HG03558 (cell line): ENCODE measurements around the gene TRIM54.
"Not testable (repeated sequence)": the region's sequence is repeated elsewhere in the genome, so short reads cannot be mapped to it uniquely, and the experiment has no call there.

Experiments
- ATAC-seq: cut with Tn5 transposase; IDR thresholded peaks from one replicate; pipeline ENCODE4 v1.9.1; 2021; ENCODE audit warnings: moderate number of reproducible peaks; ENCODE audit not compliant: unreplicated experiment; ENCODE audit errors: extremely low read depth

The TRIM54 gene

DNA sequence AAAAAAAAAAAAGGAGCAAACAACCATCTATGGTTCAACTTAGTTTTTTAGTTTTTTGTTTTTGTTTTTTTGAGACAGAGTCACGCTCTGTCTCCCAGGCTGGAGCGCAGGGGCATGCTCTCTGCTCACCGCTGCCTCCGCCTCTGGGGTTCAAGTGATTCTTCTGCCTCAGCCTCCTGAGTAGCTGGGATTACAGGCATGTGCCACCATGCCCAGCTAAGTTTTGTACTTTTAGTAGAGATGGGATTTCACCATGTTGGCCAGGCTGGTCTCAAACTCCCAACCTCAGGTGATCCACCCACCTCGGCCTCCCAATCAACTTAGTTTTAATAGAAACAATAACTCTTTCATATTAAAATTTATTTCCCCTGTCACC lies 71.1 kb downstream of the TRIM54 start:
- not testable (repeated sequence) for ATAC-seq

DNA sequence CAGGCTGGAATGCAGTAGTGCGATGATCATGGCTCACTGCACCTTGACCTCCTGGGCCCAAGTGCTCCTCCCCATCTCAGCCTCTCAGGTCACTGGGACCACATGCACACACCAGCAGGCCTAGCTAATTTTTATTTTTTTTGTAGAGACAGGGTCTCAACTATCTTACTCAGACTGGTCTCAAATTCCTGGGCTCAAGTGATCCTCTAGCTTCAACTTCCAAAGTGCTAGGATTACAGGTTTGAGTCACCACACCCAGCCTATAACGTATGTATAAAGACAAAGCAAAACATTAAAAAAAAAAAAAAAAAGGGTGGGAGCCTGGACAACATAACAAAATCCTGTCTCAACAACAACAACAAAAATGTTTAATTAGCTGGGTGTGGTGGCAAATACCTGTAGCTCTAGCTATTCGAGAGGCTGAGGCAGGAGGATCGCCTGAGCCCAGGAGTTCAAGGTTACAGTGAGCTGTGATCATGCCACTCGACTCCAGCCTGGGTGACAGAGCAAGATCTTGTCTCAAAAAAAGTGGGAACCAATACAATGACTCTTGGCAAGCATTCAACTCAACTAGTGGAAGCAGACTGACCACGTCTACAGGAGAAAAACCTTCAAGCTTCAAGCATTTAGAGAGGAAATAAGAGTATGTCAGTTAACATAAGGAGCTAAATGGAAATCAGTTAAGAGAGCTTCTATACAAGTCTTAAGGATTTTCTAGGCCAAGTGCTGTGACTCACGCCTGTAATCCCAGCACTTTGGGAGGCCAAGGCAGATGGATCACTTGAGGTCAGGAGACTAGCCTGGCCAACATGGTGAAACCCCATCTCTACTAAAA lies 71.8 kb downstream of the TRIM54 start:
- ATAC-seq: no peak

DNA sequence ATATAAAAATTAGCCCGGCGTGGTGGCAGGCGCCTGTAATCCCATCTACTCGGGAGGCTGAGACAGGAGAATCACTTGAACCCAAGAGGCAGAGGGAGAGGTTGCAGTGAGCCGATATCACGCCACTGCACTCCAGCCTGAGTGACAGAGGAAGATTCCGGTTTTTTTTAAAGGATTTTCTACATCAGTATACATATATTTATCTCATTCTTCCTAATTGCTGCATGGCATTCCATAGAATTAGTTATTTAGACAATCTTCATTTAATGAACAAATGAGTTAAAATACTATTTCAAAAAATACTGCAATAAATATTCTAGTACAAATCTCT lies 72.3 kb downstream of the TRIM54 start:
- no peak for ATAC-seq

DNA sequence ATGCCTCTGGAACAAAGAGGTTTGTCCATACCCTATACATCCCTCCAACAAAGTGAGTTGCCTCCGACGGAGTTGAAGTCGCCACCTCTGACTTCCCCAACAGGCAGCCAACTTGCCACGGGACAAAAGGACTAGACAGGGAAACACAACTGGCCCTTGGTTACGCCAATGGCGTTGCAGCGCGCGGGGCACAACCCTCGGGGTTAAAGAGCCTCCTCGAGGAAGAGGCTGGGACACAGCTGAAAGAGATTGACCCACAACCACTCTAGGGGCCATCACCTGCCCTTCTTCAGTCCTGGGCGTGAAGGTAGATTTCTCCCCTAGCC lies 73.8 kb downstream of the TRIM54 start:
- ATAC-seq: peak; percentile 8

DNA sequence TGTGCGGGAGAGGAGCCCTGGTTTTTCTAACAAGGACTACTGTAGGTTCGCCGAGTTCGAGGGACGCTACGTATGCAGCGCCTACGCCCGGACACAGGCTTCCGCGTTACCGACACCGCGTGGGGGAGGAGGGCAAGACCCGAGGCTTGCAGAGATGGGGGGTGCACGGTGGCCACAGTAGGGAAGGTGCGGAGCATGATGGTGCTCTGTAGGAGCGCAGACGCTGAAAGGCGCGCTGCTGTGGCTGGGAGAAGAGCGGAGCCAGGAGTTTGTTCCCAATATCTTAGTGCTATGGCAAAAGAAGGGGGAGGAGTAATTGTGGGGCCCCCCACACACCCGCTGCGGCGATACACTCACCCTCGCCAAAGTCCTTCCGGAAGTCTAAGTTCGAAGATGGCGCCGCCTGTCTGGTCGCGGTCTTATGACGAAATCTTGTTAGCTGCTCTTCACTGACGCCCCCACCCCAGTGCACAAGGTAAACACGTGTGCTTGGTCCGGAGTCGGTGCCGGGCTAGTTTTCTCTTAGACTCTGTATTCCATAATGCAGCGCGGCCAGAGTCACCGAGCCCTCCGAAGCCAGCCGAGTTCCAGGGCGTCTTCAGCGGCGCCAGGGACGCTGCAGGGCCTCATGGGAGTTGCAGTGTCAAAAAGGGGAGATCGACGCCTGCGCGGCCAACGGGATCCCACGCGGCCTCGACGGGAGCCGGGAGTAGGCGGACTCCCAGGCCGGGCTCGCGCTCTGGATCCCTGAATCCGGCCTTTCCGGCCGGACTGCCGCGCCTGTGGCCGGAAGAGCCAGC lies 74.4 kb downstream of the TRIM54 start, which contains the start of gene GTF3C2:
Gene GTF3C2 (minus strand): TSS at position 383 of the 800 bp plus-strand sequence. CDS start 13,210 bp downstream, outside the sequence.
- ATAC-seq: peak; percentile 57
